Embryonic facial prominence (tissue), 1 donor: ENCODE data around the gene PDCD4.

Experiments used
- DNase-seq: peaks from one replicate; pipeline ENCODE4 v3.0.0-alpha.2; 2016; ENCODE audit errors: extremely low spot score

PDCD4 gene

GRCh38 chr10:110919349-110919931 is 47.7 kb downstream of the PDCD4 start, which contains the start of gene SHOC2:
Gene SHOC2 (plus strand): TSS chr10:110919604. CDS start chr10:110964359, 44,755 bp downstream.
- DNase-seq, result no peak

- DNase-seq, result peak; percentile 31
These were observed 48.5 kb downstream of the PDCD4 start for GRCh38 chr10:110919971-110920881.

DNA sequence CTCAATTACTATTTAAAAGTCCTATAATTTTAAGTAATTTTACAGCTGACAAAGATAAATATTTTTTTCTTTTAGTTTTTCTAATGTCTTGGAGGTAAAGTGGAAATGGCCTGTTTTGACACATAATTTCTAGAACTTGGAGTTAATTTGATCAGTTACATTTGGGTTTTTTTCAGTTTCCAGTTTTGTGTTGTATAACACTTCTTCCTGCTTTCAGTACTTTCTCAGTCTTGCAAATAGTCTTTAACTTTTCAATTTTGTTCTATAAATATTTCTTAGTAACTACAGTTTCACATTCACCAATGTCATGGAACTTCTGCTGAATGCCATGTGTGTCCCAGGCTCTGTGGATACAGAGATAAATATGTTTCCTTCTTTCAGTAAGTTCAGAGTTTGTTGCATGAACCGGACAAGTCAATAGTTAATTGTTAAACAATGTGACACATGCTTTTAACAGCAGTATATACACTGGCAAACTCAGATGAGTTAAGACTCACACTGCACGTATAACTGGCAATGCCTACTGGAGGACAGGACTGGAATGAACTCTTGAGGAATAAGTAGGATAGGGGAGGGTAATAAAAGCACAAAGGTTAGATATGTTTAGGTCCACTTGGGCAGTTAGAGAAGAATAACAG is 52.2 kb downstream of the PDCD4 start:
- no peak for DNase-seq

GRCh38 chr10:110927461-110927860 is 55.7 kb downstream of the PDCD4 start:
- DNase-seq, result no peak

DNA sequence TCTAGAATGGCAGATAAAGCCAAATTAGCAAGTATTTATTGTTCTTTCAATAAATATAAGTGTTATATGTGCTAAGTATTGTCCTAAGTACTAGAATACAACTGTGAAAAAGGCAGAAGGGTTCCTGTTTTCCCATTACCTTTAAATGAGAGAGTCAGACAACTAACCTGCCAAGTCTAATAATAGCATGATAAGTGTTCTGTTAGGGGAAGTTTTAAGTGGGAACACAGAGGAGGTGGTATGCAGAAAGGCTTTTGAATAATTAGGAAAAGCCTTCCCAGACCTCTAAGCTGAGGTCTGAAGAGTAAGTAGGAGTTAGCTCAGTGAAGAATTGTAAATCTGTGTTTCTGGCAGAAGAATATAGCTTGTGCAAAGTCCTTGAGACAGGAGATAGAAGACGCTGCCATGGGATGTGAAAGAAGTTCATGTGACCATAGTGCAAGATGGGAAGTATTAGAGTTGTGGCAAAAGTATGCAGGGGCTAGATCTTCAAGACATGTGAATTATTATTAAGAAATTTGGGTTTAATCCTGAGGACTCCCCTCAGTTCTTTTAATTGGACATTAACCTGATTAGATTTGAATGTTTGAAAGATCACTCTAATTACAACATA is 60.1 kb downstream of the PDCD4 start:
- no peak for DNase-seq

DNA sequence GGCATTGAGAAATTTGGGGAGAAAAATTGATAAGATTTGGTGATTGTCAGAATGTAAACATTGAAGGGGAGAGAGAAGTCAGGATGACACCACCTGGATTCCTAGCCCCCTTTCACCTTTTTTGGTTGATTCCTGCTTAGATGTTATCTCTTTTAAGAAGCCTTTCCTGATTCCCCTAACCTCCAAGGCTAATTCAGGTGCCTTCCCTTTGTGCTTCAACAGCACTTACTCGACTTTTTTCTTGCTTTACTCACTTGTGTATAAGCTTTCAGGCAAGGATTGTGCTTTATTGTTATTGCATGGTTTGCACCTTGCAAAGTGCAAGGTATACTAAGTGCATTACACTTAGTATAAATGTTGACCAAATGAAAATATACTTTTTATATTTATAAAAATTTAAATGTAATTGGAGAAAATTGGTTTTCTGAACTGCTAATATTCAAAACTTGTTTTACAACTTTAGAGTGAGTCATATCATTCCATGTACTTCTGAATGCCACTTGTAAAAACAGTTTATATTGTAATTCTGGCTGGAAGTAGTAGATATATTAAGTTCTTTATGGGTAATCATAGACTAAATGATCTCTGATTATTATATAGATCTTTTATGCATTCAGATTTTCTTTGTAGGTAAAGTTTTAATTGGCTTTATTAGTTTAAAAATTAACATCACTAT is 60.9 kb downstream of the PDCD4 start:
- DNase-seq, result no peak

GRCh38 chr10:110936757-110937156 is 65.0 kb downstream of the PDCD4 start:
- no peak for DNase-seq

- no peak for DNase-seq
These were observed 67.7 kb downstream of the PDCD4 start for GRCh38 chr10:110939419-110939818.

DNA sequence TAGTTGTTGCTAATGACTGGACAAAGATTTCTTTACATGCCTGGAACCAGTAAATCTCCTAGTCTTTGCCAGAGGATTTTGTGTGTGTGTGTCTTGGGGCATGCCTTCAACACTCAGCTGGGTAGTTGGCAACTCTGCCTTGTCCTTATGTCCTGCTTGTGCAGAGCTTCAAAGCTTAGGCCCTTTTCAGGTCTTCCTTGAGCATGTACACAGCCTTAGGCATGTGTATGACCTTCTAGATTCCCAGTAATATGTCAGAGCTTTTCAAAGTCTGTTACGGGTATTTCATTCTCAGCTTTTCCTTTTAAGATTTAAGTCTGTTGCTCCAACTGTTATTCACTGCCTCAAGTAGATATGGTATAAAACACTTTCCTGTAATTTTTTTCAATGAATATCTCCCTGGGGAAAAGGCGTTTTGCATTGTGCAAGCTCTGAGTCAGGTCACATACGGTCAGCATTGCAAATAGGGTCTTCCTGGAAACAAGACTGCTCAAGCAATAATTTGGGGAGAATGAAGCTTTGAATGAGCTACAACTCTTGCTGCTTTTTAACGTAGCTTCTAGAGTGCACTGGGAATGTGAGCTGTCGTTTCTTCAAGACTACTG is 73.2 kb downstream of the PDCD4 start:
- no peak for DNase-seq

- DNase-seq, result no peak
These were observed 74.8 kb downstream of the PDCD4 start for GRCh38 chr10:110946496-110946895.

DNA sequence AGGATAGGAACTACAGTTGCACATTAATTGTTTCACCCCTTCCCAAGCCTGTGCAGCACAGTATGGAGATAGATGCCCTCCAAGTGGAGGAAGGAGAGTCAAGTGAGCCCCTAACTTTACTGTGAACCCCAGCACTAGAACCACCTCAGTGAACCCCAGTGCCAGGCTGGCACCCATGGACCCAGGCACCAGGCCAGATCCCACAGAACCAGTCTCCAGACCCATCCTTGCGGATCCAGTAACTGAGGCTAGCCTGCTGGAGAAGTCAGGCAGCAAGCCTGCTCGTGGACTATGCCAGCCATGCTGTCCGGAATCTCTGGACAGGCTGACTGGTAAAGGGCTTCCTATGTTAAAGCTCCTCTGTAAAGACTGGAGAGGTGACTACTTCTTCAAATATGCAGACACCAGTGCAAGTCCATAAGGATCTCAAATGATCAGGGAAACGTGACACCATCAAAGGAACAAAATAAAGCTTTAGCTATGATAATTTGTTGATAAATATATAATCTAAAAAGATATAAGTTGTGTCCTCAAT is 75.4 kb downstream of the PDCD4 start:
- no peak for DNase-seq
